ENCODE data around the gene TAF6.

TAF6 gene

GRCh38 chr7:100119072-100119969 is at the start of gene TAF6, which contains the start of gene CNPY4:
Gene TAF6 (minus strand): TSS chr7:100119358. CDS start chr7:100114209, 5,149 bp downstream.
Gene CNPY4 (plus strand): TSS chr7:100119634. CDS start chr7:100119745, 111 bp downstream.
- peak; percentile 91 to 94 for DNase-seq (ENCODE audit: low read depth in 2 of 2)

GRCh38 chr7:100167912-100168323 is 48.8 kb upstream of the TAF6 start:
- DNase-seq (ENCODE audit: low read depth in 2 of 2): no peak

- no peak for DNase-seq (ENCODE audit: low read depth in 2 of 2)
Measured at GRCh38 chr7:100166970-100167911, 48.1 kb upstream of the TAF6 start.

GRCh38 chr7:100166317-100166940 is 47.3 kb upstream of the TAF6 start:
- DNase-seq (ENCODE audit: low read depth in 2 of 2): no peak

GRCh38 chr7:100163871-100164270 is 44.7 kb upstream of the TAF6 start:
- DNase-seq (ENCODE audit: low read depth in 2 of 2): no peak

GRCh38 chr7:100163006-100163531 is 43.9 kb upstream of the TAF6 start:
- DNase-seq (ENCODE audit: low read depth in 2 of 2): no peak

GRCh38 chr7:100160067-100160466 is 40.9 kb upstream of the TAF6 start:
- no peak for DNase-seq (ENCODE audit: low read depth in 2 of 2)

GRCh38 chr7:100159099-100159623 is 40.0 kb upstream of the TAF6 start:
- DNase-seq (ENCODE audit: low read depth in 2 of 2): no peak

DNA sequence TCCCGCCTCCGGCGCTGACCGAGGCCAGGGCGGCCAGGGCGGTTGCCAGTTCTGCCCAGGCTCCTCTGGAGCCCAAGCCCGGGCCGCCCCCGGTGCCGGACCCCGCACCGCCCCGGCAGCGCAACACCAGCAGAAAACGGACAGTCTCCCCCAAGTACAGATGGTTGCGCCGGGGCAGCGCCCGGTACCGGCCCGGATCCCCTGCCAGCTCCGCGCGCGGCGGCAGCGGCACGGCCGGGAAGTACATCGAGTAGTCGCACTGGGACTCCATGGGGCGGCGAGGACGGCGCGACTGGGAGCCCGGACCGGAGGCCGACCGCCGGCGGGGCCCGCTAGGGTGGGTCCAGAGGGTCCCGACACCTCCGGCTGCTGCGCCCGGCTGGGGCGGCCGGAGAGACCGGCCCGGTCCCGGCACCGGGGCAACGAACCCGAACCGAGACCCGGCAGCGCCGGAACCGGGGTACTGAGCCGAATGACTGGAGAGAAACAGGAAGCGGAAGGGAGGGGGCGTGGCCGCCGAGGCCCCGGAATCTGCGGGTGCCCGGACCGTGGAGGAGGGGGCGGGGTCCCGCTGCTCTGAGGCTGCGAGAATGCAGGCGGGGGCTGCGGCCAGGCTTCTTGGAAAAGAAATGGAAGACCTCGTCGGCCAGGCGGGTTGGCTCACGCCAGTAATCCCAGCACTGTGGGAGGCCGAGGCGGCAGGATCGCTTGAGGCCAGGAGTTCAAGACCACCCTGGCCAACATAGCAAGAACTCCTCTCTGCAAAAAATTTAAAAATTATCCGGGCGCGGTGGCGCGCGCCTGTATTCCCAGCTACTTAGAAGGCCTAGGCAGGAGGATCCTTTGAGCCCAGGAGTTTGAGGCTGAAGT is 39.3 kb upstream of the TAF6 start, which contains the start of gene TRAPPC14:
TSS of gene TRAPPC14 (minus strand) at position 495 of the 870 bp plus-strand sequence. CDS start at position 271, 224 bp downstream.
- peak; percentile 90 to 94 for DNase-seq (ENCODE audit: low read depth in 2 of 2)

GRCh38 chr7:100157334-100158228 is 38.4 kb upstream of the TAF6 start:
- no peak for DNase-seq (ENCODE audit: low read depth in 2 of 2)

GRCh38 chr7:100157069-100157333 is 37.8 kb upstream of the TAF6 start:
- DNase-seq (ENCODE audit: low read depth in 2 of 2): no peak

- no peak for DNase-seq (ENCODE audit: low read depth in 2 of 2)
Measured at GRCh38 chr7:100156331-100157068, 37.3 kb upstream of the TAF6 start.

DNA sequence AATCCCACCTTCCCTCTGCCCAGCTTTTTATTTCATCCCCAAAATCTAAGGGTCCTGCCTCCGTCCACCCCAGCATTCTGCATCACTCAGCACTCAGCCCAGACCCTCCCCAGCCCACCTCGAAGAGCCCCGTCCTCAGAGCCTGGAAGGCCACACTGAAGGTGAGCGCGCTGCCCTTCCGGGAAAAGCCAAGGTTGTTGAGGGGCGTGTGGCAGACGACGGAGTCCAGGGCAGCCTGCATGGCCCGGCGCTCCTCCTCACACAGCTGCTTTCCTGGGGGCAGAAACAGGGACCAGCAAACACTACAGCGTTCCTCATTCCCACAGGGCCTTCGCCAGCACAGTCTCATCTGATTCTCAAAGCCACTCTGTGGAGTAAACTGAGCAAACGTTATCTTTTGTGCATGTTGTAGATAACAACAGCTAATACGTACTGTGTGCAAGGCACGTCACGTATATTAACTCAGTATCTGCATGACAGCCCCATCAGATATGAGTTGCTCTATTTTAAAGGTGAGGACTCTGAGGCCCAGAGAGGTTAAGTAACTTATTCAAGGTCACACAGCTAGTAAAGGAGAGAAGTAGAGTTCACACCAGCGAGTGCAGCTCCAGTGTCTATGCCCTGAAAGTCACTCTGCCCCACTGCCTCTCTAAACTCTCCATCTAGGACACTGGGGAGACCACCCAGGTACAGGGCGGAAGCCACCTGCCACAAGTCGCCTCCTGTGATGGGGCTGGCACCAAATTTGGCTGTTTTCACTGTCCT is 36.6 kb upstream of the TAF6 start:
- DNase-seq (ENCODE audit: low read depth in 2 of 2): no peak

DNA sequence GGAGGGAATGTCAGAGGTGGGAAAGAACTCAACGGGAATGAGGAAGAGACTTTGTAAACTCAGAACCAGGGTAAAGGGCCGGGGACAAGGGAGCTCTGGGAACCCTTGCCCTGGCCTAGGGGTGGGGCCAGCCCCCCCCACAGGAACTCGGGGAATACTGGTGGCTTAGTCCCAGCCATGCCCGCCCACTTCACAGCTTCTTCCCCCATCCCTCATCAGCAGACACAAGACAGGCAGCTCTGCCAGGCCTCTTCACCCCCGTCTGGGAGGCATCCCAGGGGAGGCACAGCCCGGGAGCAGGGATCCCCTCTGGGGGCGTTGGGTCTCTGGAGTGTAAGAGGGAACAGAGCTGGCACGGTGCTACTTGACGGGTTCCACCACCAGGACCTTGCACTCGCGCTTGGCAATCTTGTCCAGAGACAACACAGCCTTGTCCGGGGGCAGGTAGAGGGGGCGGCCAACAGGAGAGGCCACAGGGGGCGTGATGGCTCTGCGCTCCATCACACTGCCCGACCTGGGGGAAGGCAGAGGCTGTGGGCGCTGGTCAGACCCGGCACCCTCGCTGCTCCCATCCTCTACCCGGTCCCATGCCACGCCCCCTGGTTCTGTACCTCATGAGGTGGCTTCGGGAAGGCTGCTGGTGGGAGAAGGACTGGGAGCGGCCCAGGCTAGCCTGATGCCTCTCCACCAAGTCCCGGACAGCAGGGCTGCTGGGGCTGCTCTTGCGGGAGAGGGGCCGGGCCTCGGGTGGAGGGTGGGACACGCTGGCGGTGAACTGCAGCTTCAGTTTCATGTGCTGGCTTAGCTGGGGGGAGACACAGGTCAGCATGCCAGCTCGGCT is 35.7 kb upstream of the TAF6 start:
- no peak for DNase-seq (ENCODE audit: low read depth in 2 of 2)

DNA sequence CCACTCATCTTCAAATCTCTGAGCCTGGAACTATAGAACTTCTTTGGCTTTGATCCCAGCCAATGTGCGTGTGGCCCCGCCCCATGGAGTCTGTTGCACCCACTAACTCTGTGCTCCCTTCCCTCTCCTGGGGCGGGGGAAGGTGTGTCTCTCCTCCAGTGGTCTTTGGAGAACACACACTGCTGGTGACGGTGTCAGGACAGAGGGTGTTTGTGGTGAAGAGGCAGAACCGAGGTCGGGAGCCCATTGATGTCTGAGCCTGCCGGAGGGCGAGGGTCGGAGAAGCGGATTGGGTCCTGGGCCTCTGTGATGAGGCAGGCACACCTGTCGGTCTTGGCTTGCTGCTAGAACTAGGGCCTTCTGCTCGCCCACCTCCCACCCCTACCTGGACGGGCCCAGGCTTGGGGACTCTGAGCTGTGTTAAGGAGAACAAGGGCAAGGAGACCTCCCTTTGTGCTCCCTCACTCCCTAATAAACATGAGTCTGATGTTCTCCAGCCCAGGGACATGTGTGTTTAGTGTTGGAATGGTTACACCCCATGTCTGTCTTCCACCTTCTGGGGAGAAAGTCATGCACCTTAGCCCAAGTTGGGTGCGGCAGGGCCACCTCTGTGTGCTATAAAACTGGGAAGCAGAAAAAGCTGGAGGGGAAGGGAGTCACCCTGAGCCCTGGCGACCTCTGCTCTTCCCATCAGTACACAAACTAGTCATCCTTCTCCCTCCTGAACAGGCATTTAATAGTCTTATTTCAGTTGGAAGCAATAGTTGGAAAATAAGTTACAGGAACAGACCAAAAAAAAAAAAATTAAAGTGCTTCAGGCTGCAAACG is 34.8 kb upstream of the TAF6 start:
- DNase-seq (ENCODE audit: low read depth in 2 of 2): no peak
